ENCODE measurements around the gene SLC34A1.
"Not testable (repeated sequence)": the region's sequence is repeated elsewhere in the genome, so short reads cannot be mapped to it uniquely, and the experiment has no call there.

Gene SLC34A1, protein sequence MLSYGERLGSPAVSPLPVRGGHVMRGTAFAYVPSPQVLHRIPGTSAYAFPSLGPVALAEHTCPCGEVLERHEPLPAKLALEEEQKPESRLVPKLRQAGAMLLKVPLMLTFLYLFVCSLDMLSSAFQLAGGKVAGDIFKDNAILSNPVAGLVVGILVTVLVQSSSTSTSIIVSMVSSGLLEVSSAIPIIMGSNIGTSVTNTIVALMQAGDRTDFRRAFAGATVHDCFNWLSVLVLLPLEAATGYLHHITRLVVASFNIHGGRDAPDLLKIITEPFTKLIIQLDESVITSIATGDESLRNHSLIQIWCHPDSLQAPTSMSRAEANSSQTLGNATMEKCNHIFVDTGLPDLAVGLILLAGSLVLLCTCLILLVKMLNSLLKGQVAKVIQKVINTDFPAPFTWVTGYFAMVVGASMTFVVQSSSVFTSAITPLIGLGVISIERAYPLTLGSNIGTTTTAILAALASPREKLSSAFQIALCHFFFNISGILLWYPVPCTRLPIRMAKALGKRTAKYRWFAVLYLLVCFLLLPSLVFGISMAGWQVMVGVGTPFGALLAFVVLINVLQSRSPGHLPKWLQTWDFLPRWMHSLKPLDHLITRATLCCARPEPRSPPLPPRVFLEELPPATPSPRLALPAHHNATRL

GRCh38 chr5:177384134-177384533 is at the start of gene SLC34A1:
SLC34A1 (plus strand) TSS chr5:177384434; CDS start chr5:177385742, 1,308 bp downstream.
- ATAC-seq = no peak

GRCh38 chr5:177334781-177335700 is 49.2 kb upstream of the SLC34A1 start:
- ATAC-seq = no peak

GRCh38 chr5:177335701-177336065 is 48.6 kb upstream of the SLC34A1 start:
- ATAC-seq = no peak

GRCh38 chr5:177336112-177336511 is 48.1 kb upstream of the SLC34A1 start:
- peak in 1 of 2 donors; percentile 58 for ATAC-seq

DNA sequence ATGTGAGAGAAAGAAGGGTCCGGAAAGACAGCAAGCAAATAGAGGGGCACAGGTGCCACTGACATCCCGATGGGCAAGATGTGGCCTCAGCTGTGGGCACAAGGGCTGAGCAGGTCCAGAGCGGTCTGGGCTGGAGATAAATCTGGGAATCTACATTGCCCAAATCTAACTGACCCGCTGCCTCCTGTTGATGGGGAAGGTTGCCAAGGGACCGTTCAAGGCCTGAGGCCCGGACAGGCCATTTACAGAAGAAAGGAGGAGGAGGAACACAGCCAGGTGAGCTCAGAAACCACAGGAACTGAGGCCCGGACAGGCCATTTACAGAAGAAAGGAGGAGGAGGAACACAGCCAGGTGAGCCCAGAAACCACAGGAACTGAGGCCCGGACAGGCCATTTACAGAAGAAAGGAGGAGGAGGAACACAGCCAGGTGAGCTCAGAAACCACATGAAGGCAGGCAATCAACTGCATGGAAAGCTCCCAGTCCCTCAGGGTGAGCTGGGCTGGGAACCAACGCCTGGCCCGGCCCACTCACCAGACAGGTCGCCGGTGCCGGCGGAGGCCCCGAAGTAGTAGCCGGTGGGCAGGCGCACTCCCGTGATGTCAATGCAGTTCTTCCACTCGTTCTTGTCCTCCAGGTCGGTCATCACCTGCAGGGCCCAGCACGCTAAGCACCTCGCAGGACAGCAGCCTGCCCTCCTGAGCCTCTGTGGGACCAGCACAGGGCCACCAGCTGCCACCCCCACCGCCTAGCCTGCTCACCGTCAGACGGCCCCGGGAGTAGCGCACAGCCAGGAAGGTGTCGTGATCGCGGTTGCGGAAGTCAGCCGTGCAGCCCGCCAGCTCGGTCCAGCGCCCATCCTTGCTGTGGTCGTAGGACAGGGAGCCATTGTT is 47.4 kb upstream of the SLC34A1 start:
- ATAC-seq = no peak

DNA sequence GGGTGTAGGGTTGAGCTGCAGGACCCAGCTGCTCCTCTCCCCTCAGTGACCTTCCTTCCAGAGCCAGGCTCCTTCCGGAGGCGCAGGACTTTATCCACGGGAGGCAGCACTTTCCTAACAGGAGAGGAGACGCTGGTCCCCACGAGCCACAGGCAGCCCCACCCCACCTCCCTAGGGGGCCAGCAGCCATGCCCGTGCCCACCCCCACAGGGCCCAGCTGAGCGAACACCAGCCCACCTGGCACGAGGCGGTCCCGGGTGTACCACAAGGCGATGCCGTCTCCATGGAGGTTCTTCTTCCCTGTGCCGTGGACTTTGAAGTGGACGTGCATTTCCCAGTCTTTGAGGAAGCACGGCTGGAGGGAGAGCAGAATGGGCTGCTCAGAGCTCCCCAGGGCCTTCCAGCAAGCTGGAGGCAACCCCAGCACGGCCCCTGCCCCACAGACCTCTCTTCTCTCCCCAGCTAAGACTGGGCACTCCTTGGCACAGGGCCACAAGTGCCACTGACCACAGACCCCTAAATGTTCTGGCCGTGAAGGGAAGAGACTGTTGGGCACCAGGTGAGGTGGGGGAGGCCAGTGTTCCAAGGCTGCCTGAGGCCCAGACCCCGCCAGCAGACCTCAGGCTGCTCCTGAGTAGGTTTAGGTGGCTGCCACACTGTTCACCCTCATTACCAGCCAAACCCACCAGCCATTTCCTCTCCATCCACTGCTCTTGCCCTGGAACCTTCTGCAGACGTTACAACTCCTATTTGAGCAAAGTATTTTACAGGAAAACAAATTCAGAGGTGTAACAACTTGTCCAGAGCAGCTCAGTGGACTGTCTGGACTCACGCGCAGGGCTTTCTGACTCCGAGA is 45.8 kb upstream of the SLC34A1 start:
- no peak for ATAC-seq

- no peak for ATAC-seq
Observed at GRCh38 chr5:177339107-177339638, 45.1 kb upstream of the SLC34A1 start.

DNA sequence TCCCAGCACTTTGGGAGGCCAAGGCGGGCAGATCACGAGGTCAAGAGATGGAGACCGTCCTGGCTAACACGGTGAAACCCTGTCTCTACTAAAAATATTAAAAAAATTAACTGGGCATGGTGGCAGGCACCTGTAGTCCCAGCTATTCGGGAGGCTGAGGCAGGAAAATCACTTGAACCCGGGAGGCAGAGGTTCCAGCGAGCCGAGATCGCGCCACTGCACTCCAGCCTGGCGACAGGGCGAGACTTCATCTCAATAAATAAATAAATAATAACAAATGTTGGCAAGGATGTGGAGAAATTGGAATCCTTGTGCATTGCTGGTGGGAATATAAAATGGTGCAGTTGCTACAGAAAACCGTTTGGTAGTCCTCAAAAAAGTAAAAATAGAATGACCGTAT is 41.2 kb upstream of the SLC34A1 start:
- ATAC-seq = not testable (repeated sequence)

GRCh38 chr5:177343777-177344176 is 40.5 kb upstream of the SLC34A1 start:
- no peak for ATAC-seq

DNA sequence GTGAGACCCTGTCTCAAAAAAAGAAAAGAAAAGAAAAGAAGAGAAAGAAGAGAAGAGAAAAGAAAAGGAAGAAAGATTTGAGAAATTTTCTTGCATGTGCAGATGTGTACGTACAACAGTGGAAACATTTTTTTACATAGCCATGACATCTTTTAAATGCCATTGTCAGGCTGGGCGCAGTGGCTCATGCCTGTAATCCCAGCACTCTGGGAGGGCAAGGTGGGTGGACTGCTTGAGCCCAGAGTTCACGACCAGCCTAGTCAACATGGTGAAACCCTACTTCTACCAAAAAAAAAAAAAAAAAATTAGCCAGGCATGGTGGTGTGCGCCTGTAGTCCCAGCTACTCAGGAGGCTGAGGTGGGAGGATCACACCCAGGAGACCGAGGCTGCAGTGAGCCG is 39.3 kb upstream of the SLC34A1 start:
- ATAC-seq = no peak

- ATAC-seq = no peak
Observed at GRCh38 chr5:177346820-177347219, 37.4 kb upstream of the SLC34A1 start.

DNA sequence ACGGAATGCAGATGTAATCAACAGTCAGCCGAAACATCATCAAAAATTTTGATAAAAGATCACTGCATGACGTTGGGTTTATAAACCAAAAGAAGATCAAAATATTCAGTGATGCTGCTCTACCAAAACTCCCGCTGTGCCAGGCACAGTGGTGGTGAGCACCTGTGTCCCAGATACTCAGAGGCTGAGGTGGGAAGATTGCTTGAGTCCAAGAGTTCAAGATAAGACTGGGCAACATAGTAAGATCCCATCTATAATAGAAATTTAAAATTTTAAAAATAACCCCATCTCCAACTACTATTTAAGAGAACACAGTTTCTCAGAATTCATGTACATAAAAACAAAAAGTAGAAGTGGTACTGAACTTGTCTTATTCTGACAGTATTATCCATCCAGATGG is 36.5 kb upstream of the SLC34A1 start:
- no peak for ATAC-seq

GRCh38 chr5:177349362-177349647 is 34.9 kb upstream of the SLC34A1 start:
- ATAC-seq = no peak

DNA sequence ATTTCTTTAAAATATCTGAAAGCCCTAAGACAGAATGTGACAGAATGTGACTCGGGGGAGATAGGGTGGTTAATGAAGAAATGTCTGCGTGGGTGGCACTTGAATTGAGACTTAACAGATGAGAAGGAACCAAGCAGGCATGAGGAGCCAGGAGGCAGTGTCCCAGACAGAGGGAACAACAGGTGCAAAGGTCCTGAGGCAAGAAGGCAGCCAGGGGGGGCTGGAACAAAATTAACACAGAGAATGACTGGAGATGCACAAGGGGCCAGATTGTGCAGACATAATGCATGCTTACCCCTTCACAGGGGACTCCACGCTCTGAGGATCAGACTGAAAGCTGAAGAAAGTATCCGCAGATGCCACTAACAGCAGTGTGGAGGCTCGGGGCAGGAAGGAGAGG is 34.5 kb upstream of the SLC34A1 start:
- no peak for ATAC-seq

- no peak for ATAC-seq
Observed at GRCh38 chr5:177350776-177351391, 33.4 kb upstream of the SLC34A1 start.

GRCh38 chr5:177351392-177352329 is 32.6 kb upstream of the SLC34A1 start, which contains the start of gene LMAN2:
LMAN2 (minus strand) TSS chr5:177351668; CDS start chr5:177351647, 21 bp downstream.
- peak; percentile 98 for ATAC-seq

DNA sequence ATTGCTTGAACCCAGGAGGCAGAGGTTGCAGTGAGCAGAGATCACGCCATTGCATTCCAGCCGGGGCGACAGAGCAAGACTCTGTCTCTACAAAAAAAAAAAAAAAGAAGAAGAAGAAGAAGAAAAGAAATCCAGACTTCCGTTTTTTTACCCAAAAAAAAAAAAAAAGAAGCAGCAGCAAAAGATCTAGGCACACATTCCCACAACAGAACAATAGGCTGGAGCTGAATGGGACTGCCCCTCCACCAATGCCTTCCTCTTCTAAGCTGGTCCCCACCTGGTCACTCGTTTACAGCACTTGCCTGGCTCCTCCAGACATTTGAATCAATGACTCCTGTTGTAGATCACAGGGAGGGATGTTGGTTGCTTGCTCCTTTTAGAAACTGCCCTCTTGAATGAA is 31.1 kb upstream of the SLC34A1 start:
- ATAC-seq = no peak

GRCh38 chr5:177354256-177354655 is 30.0 kb upstream of the SLC34A1 start:
- ATAC-seq = no peak

DNA sequence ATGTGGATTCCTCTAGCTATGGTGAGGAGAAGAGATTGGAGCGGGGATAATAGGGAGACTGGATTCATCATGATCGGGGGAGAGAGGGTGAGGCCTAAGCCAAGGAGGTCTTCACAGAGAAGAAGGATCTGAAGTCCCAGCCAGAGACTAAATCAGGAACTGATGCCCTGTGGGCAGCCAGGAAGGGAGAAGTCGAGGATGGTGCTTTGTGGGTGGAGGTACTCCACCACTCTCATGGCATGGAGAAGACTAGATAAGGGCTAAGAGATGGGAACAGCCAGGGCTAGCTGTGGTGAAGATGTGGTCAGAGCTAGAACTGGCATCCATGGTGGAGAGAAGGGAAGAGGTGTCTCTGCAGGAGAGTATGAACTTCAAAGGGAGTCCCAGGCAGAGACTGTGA is 29.5 kb upstream of the SLC34A1 start:
- no peak for ATAC-seq
